Adrenal gland (tissue), 5 donors: ENCODE measurements around the gene AFAP1L1.

Experiments used
- CTCF ChIP-seq, 6 experiments: fragments of 450-650 bp in 4 of 6; fragments of 200-600 bp in 2 of 6; sonication (generic) in 1 of 6; IDR thresholded peaks; 1 replicate in 5 of 6; 2 replicates in 1 of 6; pipeline versions ENCODE4 v1.5.1 to v1.8.0; 2016 to 2021; ENCODE audit warnings: antibody characterized with exemption in 6 of 6, mild to moderate bottlenecking in 2 of 6, moderate library complexity in 1 of 6
- POLR2A ChIP-seq, 2 donors: fragments of 450-650 bp; IDR thresholded peaks; one replicate each; pipeline ENCODE4 v1.6.1; 2017; ENCODE audit warnings: antibody characterized with exemption in 2 of 2, mild to moderate bottlenecking in 2 of 2, moderate library complexity in 1 of 2
- donor health status: DM: no; HTN: no; CAD: no.

- TF ChIP-seq CTCF (IDR thresholded peaks at IDR 0.05) (no peak), POLR2A (IDR thresholded peaks at IDR 0.05) (no peak)
Observed at GRCh38 chr5:149294872-149295829, 23.5 kb downstream of the AFAP1L1 start.
